Loucy (cell line): ENCODE measurements around the gene GBF1.

Experiments used
- H2AFZ ChIP-seq: fragments of 200-600 bp; sonication (generic); 2 replicates; pipeline ENCODE4 v1.6.0; 2016; ENCODE audit warnings: antibody characterized with exemption, mild to moderate bottlenecking, low read length, moderate library complexity
- H3F3A ChIP-seq: fragments of 200-600 bp; 2 replicates; pipeline ENCODE4 v1.6.0; 2016; ENCODE audit warnings: antibody characterized with exemption, low read depth, mild to moderate bottlenecking
- H3K27me3 ChIP-seq: fragments of 200-600 bp; sonication (generic); 2 replicates; pipeline ENCODE4 v1.6.1; 2014; ENCODE audit warnings: low read length, mild to moderate bottlenecking; ENCODE audit not compliant: insufficient read depth, poor library complexity, severe bottlenecking
- H3K36me3 ChIP-seq: fragments of 200-600 bp; sonication (generic); 2 replicates; pipeline ENCODE4 v1.6.1; 2016; ENCODE audit warnings: low read length; ENCODE audit not compliant: insufficient read depth
- H3K4me1 ChIP-seq: fragments of 200-600 bp; sonication (generic); 2 replicates; pipeline ENCODE4 v1.5.1; 2014; ENCODE audit warnings: low read length, mild to moderate bottlenecking; ENCODE audit not compliant: insufficient read depth, poor library complexity, severe bottlenecking
- H3K4me2 ChIP-seq: fragments of 200-600 bp; sonication (generic); 2 replicates; pipeline ENCODE4 v1.6.0; 2014; ENCODE audit warnings: antibody characterized with exemption, low read length, low read depth, mild to moderate bottlenecking; ENCODE audit not compliant: poor library complexity, severe bottlenecking
- H3K4me3 ChIP-seq: fragments of 200-600 bp; sonication (generic); 2 replicates; pipeline ENCODE4 v1.5.1; 2014; ENCODE audit warnings: low read length, mild to moderate bottlenecking, mixed read lengths; ENCODE audit not compliant: poor library complexity, severe bottlenecking
- H3K79me2 ChIP-seq: fragments of 200-600 bp; sonication (generic); 2 replicates; pipeline ENCODE4 v1.6.1; 2014; ENCODE audit warnings: low read length; ENCODE audit not compliant: insufficient read depth
- H3K9ac ChIP-seq: fragments of 200-600 bp; sonication (generic); 2 replicates; pipeline ENCODE4 v1.6.0; 2014; ENCODE audit warnings: mild to moderate bottlenecking, low read depth, low read length, moderate library complexity; ENCODE audit not compliant: poor library complexity, severe bottlenecking
- H3K9me2 ChIP-seq: fragments of 200-600 bp; sonication (generic); replicated peaks from 2 replicates; pipeline ENCODE4 v1.6.1; 2016; ENCODE audit warnings: low read depth, low read length, mixed read lengths
- H3K9me3 ChIP-seq: fragments of 200-600 bp; sonication (generic); 2 replicates; pipeline ENCODE4 v1.6.1; 2014; ENCODE audit warnings: mild to moderate bottlenecking, antibody characterized with exemption, low read length, low read depth; ENCODE audit not compliant: insufficient read depth
- H4K20me1 ChIP-seq: fragments of 200-600 bp; sonication (generic); 2 replicates; pipeline ENCODE4 v1.6.0; 2014; ENCODE audit warnings: antibody characterized with exemption, low read length, mild to moderate bottlenecking; ENCODE audit not compliant: insufficient read depth, poor library complexity, severe bottlenecking
- CTCF ChIP-seq: fragments of 200-600 bp; sonication (generic); conservative IDR thresholded peaks from 2 replicates; pipeline ENCODE4 v1.5.1; 2014; ENCODE audit warnings: mild to moderate bottlenecking, antibody characterized with exemption, low read length
- EZH2phosphoT487 ChIP-seq: fragments of 200-600 bp; IDR thresholded peaks from 2 replicates; pipeline ENCODE4 v1.6.1; 2018; ENCODE audit warnings: antibody characterized with exemption, mild to moderate bottlenecking, moderate library complexity, borderline replicate concordance

The GBF1 gene

GRCh38 chr10:102344067-102344466, 98.7 kb downstream of the GBF1 start:
- H3K9ac ChIP-seq: no peak overlapping the region
- H3K36me3 ChIP-seq: peaks cover 33% of the 10 kb centered on the region; the same call in 1 of the 2 replicates
- no peaks in the 10 kb centered on the region for H3K9me2 ChIP-seq
- H2AFZ ChIP-seq: no peak overlapping the region
- H3K4me1 ChIP-seq: no peaks in the 10 kb centered on the region
- H3K27me3 ChIP-seq: no peaks in the 10 kb centered on the region
- H4K20me1 ChIP-seq: no peaks in the 10 kb centered on the region
- no peaks in the 10 kb centered on the region for H3K79me2 ChIP-seq
- H3F3A ChIP-seq: no peaks in the 10 kb centered on the region
- H3K4me2 ChIP-seq: no peak overlapping the region
- H3K4me3 ChIP-seq: no peak overlapping the region
- H3K9me3 ChIP-seq: no peaks in the 10 kb centered on the region
- no peak for TF ChIP-seq EZH2phosphoT487
- TF ChIP-seq CTCF: no peak

GRCh38 chr10:102347236-102347828, 102.0 kb downstream of the GBF1 start:
- H3F3A ChIP-seq: no peaks in the 10 kb centered on the region
- no peaks in the 10 kb centered on the region for H3K79me2 ChIP-seq
- no peak overlapping the region for H2AFZ ChIP-seq
- no peaks in the 10 kb centered on the region for H3K4me1 ChIP-seq
- H3K9me3 ChIP-seq: no peaks in the 10 kb centered on the region
- no peak overlapping the region for H3K9ac ChIP-seq
- no peaks in the 10 kb centered on the region for H3K9me2 ChIP-seq
- no peak overlapping the region for H3K4me2 ChIP-seq
- H3K4me3 ChIP-seq: no peak overlapping the region
- peaks cover 5% of the 10 kb centered on the region for H4K20me1 ChIP-seq
- no peaks in the 10 kb centered on the region for H3K27me3 ChIP-seq
- TF ChIP-seq CTCF (peak; percentile 62), EZH2phosphoT487 (no peak)
- peaks cover 58% of the 10 kb centered on the region; the same call in 1 of the 2 replicates for H3K36me3 ChIP-seq

- no peak for TF ChIP-seq EZH2phosphoT487
- TF ChIP-seq CTCF: peak; percentile 99
- H2AFZ ChIP-seq: no peak overlapping the region
- H3K4me3 ChIP-seq: no peak overlapping the region
- no peaks in the 10 kb centered on the region for H3K9me2 ChIP-seq
- H3K79me2 ChIP-seq: no peaks in the 10 kb centered on the region
- no peaks in the 10 kb centered on the region for H3F3A ChIP-seq
- no peak overlapping the region for H3K9ac ChIP-seq
- peaks cover 5% of the 10 kb centered on the region for H4K20me1 ChIP-seq
- H3K4me2 ChIP-seq: no peak overlapping the region
- H3K4me1 ChIP-seq: no peaks in the 10 kb centered on the region
- peaks cover 79% of the 10 kb centered on the region for H3K36me3 ChIP-seq
- H3K27me3 ChIP-seq: no peaks in the 10 kb centered on the region
- no peaks in the 10 kb centered on the region for H3K9me3 ChIP-seq
These were observed 106.9 kb downstream of the GBF1 start for GRCh38 chr10:102352066-102352715.
